ENCODE data around the gene VWF.

The VWF gene

DNA sequence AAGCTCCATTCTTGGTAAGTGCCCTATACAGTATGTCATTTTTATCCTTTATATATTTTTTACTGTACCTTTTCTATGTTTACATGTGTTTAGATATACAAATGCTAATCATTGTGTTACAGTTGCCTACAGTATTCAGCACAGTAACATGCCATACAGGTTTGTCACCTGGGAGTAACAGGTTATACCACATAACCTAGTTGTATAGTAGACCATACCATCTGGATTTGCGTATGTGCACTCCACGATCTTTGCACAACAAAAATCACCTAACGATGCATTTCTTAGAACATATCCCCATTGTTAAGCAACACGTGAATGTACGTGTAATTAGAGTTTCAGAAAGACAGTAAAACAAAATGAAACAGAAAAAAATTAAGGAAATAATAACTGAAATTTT lies 167.5 kb downstream of the VWF start:
- H3K4me3 ChIP-seq (ENCODE audit: low read length) = no peak overlapping the region
- no peaks in the 10 kb centered on the region for H3K4me1 ChIP-seq (ENCODE audit: insufficient read depth, low read length)
- no peaks in the 10 kb centered on the region for H3K36me3 ChIP-seq (ENCODE audit: insufficient read depth, low read length)
- no peaks in the 10 kb centered on the region for H3K27me3 ChIP-seq (ENCODE audit: insufficient read depth, low read length)
- no peak overlapping the region for H2AFZ ChIP-seq (ENCODE audit: low read depth, low read length)
- H3K9me3 ChIP-seq (ENCODE audit: low read length) = no peaks in the 10 kb centered on the region

DNA sequence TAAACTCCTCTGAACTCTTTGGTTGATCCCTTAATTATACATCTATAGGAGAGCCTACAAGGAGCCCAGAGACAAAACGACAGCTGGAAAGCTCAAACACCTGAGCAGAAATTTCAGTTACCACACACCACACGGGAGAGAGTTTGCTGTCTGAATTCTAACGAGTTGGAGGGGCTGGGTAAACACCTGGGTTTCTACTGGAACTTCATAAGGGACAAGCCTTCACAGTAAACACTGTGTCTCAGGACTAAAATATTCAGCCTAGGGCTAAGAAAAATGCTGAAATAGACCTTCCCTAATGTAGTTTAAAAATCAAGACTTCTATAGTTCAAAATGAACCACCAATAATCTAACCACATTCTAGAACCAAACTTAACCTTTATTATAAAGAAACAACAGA lies 169.8 kb downstream of the VWF start:
- H3K27me3 ChIP-seq (ENCODE audit: insufficient read depth, low read length) = no peaks in the 10 kb centered on the region
- no peaks in the 10 kb centered on the region for H3K4me1 ChIP-seq (ENCODE audit: insufficient read depth, low read length)
- H3K4me3 ChIP-seq (ENCODE audit: low read length) = no peak overlapping the region
- no peaks in the 10 kb centered on the region for H3K9me3 ChIP-seq (ENCODE audit: low read length)
- H2AFZ ChIP-seq (ENCODE audit: low read depth, low read length) = no peak overlapping the region
- H3K36me3 ChIP-seq (ENCODE audit: insufficient read depth, low read length) = no peaks in the 10 kb centered on the region

DNA sequence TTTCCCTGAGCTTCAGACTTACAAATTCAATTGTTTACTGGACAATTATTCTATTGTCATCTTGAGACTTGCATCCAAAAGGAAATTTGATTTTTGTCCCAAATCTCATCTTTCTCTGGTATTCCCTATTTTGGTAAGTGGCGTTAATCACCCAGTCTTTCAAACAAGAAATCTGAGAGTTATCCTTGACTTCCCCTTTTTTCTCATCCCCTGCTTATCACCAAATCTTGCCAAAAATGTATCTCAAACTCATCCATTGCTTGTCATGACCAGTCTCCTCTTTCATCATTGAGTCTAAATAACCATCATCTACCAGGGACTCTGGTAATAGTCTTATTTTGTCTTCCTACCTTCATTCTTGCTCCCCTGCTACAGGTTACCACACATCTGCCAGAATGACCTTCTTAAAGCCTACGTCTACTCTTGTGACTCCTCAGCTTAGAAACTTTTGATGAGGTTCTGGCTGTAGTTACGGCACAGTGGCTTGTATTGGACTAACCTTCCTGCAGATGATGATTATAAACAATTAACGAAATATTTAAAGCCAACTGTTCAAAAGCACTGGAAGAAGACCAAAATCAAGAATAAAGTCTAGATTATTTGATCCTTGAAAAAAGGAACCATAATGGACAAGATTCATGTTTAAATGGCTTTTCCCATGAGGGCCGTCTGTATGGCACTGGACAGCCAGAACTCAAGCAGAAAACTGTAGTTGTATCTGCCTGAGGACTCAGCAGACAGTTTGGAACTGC lies 170.5 kb downstream of the VWF start:
- no peak overlapping the region for H3K4me3 ChIP-seq (ENCODE audit: low read length)
- H3K36me3 ChIP-seq (ENCODE audit: insufficient read depth, low read length) = no peaks in the 10 kb centered on the region
- no peaks in the 10 kb centered on the region for H3K27me3 ChIP-seq (ENCODE audit: insufficient read depth, low read length)
- no peak overlapping the region for H2AFZ ChIP-seq (ENCODE audit: low read depth, low read length)
- no peaks in the 10 kb centered on the region for H3K9me3 ChIP-seq (ENCODE audit: low read length)
- no peaks in the 10 kb centered on the region for H3K4me1 ChIP-seq (ENCODE audit: insufficient read depth, low read length)

DNA sequence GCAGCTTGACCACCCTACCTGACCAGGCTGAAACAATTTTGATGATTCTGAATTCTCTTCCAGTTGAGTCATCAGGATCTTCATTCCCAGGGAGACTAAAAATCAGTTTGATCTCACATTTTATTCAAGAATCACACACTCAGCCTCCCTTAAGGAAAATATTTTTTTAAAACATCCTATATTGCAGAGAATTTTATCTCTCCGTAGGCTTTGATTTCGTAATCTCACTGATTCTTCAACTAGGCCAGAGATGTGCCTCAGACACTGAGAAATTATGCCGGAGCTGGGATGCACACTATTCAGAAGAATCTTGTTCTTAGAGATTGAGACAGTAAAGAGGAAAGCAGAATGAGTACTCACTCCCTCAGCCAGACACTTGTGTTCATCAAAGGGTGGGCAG lies 172.4 kb downstream of the VWF start:
- Histone ChIP-seq H3K27me3 (ENCODE audit: insufficient read depth, low read length) (no peaks in the 10 kb centered on the region), H3K36me3 (ENCODE audit: insufficient read depth, low read length) (no peaks in the 10 kb centered on the region)

DNA sequence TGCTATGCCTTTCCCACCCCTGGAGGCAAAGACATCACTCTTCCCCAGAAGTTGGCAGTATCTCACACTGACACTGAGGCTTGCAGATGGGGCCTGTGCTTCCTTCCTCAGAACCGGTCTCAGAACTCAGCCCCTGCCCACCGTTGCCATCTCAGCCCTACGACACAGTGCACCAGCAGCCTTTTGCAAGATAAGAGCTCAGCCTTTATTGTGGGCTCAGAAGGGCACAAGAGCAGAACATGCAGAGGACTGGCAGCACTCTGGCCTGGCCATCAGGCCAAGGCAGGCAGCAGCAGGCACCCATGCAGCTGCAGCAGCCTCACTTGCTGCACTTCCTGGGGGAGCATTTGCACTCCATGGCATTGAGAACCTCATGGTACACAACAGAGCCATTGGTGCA lies 175.8 kb downstream of the VWF start:
- Histone ChIP-seq H3K36me3 (ENCODE audit: insufficient read depth, low read length) (no peaks in the 10 kb centered on the region), H2AFZ (ENCODE audit: low read depth, low read length) (no peak overlapping the region), H3K4me3 (ENCODE audit: low read length) (no peak overlapping the region), H3K4me1 (ENCODE audit: insufficient read depth, low read length) (peaks cover 7% of the 10 kb centered on the region), H3K9me3 (ENCODE audit: low read length) (no peaks in the 10 kb centered on the region), H3K27me3 (ENCODE audit: insufficient read depth, low read length) (peaks cover 10% of the 10 kb centered on the region)

More for the DNA sequence above, 172.4 kb downstream of the VWF start:
- H2AFZ ChIP-seq (ENCODE audit: low read depth, low read length) = no peak overlapping the region
- H3K4me3 ChIP-seq (ENCODE audit: low read length) = no peak overlapping the region
- no peaks in the 10 kb centered on the region for H3K9me3 ChIP-seq (ENCODE audit: low read length)
- no peaks in the 10 kb centered on the region for H3K4me1 ChIP-seq (ENCODE audit: insufficient read depth, low read length)

DNA sequence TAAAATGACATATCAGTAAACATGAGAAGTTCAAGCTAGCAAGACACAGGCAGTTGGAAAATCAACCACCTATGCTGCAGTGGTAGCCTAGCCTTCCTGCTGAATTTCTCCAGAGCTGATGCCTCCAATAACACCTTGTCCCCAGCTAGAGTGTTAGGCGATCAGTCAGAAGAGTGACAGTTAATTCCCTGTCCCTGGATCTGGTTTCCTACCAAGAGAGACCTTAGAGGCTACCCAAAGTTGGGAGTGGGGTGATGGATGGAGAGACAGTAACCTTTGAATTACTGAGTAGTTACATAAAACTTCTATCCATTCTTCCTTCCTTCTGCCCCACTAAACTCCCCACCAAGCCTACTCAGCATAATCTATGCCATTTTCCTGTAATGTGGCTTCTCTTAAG lies 177.5 kb downstream of the VWF start:
- Histone ChIP-seq H3K27me3 (ENCODE audit: insufficient read depth, low read length) (peaks cover 10% of the 10 kb centered on the region), H3K9me3 (ENCODE audit: low read length) (no peaks in the 10 kb centered on the region), H3K36me3 (ENCODE audit: insufficient read depth, low read length) (no peaks in the 10 kb centered on the region), H2AFZ (ENCODE audit: low read depth, low read length) (no peak overlapping the region), H3K4me3 (ENCODE audit: low read length) (no peak overlapping the region), H3K4me1 (ENCODE audit: insufficient read depth, low read length) (peaks cover 7% of the 10 kb centered on the region)

DNA sequence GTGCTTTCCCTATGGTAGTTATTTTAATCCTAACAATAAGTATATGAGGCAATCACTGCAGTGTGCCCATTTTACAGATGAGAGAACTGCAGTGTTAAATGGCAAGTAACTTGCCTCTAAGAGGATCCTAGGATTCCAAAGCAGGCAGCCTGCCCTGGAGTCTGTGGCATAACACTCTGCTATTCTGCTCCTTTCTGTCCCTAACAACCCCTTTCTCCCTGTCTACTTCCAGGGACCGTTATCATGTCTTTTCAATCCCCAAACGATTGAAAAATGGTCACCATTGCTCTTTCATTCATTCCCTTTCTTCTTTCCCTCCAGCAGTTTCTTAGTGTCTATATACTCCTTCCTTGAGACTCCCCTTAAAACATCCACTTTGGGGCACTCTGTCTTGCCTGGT lies 178.1 kb downstream of the VWF start:
- H3K27me3 ChIP-seq (ENCODE audit: insufficient read depth, low read length) = peaks cover 10% of the 10 kb centered on the region
- H3K36me3 ChIP-seq (ENCODE audit: insufficient read depth, low read length) = no peaks in the 10 kb centered on the region
- H3K9me3 ChIP-seq (ENCODE audit: low read length) = no peaks in the 10 kb centered on the region
- peaks cover 7% of the 10 kb centered on the region for H3K4me1 ChIP-seq (ENCODE audit: insufficient read depth, low read length)
- H3K4me3 ChIP-seq (ENCODE audit: low read length) = no peak overlapping the region
- no peak overlapping the region for H2AFZ ChIP-seq (ENCODE audit: low read depth, low read length)

DNA sequence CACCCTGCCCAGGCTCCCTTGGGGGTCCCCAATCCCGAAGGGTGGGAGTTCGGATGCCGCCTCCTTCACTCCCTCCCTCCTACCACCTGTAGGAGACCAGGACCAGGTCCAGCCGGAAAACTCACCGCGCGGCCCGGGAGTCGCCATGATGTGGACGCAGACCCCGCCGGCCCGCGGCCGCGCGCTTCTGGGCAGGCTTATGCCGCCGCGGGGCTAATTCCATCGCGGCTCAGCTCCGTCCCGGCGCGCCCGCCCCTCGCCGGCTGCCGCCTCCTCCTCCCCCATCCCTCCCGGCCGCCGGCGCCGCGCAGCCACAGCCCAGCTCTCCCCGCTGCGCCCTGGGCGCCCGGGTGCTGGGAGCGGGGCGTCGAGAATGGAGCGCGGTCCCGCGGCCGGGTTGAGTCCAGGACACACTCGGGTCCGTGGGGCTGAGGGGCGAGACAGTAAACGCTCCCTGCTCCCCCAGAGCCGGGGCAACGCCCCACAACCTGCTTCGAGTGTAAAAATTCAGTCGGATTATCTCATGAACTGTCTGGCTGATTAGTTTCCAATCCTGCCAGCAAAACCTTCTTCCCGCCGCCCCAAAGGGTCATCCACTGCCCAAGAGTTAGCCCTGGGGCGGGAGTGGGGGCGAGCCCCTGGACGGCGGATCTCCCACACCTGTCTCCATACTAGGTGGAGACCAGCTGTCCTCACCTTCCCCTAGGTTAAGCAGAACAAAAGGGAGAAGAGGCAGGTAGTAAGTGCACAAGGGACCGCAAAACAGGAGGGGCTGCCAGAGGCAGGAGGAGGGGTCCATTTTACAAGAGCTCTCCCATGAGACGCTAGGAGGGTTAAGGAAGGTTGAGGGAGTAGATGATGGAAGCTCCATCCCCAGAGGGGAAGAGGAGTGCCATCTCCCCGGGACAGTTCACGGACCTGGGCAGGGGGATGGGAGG lies 179.1 kb downstream of the VWF start, which contains the start of gene ANO2:
Gene ANO2, minus strand, starts transcription at position 189 of the 938 bp plus-strand sequence. Its CDS starts 42 bp downstream, at position 147.
- H3K4me3 ChIP-seq (ENCODE audit: low read length) = peak within 1 kb of the TSS; percentile 53
- H3K27me3 ChIP-seq (ENCODE audit: insufficient read depth, low read length) = peaks cover 10% of the 10 kb centered on the region
- peaks cover 2% of the 10 kb centered on the region for H3K9me3 ChIP-seq (ENCODE audit: low read length)
- H2AFZ ChIP-seq (ENCODE audit: low read depth, low read length) = peak within 1 kb of the TSS; percentile 84
- peaks cover 10% of the 10 kb centered on the region for H3K4me1 ChIP-seq (ENCODE audit: insufficient read depth, low read length)
- no peaks in the 10 kb centered on the region for H3K36me3 ChIP-seq (ENCODE audit: insufficient read depth, low read length)

DNA sequence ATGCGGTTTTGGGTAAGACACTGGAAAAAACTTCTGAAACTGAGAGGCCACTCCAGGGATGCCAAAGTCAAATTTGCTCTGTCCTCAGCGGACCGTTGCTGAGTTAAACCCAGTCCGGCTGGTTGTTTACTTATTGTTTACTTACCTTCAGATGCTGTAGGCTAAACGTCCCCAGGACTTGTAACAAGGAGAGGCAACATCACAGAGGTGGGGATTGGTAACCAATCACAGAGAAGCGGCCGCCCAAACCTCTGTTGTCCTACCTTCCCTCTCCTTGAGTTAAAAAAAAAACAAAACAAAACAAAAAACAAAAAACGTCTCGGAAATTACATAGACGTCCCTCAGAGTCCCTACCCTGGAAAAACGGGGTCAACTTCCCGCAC lies 179.8 kb downstream of the VWF start:
- Histone ChIP-seq H3K4me3 (ENCODE audit: low read length) (peak overlapping the region; percentile 53), H3K36me3 (ENCODE audit: insufficient read depth, low read length) (no peaks in the 10 kb centered on the region), H2AFZ (ENCODE audit: low read depth, low read length) (peak overlapping the region; percentile 84), H3K4me1 (ENCODE audit: insufficient read depth, low read length) (peaks cover 10% of the 10 kb centered on the region), H3K27me3 (ENCODE audit: insufficient read depth, low read length) (peaks cover 10% of the 10 kb centered on the region), H3K9me3 (ENCODE audit: low read length) (peaks cover 4% of the 10 kb centered on the region)

DNA sequence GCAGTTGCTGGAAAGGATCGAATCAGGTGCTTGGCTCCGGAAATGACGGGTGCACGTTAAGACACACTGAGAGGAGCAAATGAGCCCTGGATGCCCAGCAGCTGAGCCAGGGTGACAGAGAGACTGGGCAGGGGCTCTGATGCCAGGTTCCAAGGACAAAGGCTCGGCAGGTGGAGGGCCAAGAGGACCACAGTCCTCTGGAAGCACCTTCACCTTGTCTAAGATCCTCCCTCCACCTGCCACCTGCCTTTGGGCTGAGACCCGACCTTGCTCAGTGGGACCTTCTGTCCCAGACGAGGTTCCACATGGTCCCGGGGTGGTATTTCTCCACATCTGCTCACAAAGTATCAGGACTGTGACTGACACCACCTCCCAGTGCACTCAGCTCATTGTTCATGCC lies 180.4 kb downstream of the VWF start:
- Histone ChIP-seq H3K4me1 (ENCODE audit: insufficient read depth, low read length) (peaks cover 10% of the 10 kb centered on the region), H3K4me3 (ENCODE audit: low read length) (peak overlapping the region; percentile 53), H3K36me3 (ENCODE audit: insufficient read depth, low read length) (no peaks in the 10 kb centered on the region), H2AFZ (ENCODE audit: low read depth, low read length) (no peak overlapping the region), H3K9me3 (ENCODE audit: low read length) (peaks cover 5% of the 10 kb centered on the region), H3K27me3 (ENCODE audit: insufficient read depth, low read length) (peaks cover 10% of the 10 kb centered on the region)

DNA sequence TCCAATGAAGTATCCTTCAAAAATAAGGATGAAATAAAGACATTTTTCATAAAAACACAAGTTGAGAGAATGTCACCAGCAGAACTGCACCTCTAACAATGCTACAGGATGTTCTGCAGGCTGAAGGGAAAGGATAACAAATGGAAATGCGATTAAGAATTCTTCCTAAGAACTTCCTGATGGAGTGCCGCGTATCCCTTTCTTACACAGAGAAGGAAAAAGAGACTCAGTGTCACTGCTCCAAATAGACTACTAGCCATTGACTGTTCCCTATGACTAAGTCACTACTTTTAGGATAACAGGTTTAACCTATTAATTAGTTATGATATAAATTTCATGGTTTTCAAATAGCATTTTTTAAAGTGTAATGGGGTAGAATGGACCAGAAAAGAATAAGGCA lies 182.6 kb downstream of the VWF start:
- Histone ChIP-seq H2AFZ (ENCODE audit: low read depth, low read length) (no peak overlapping the region), H3K36me3 (ENCODE audit: insufficient read depth, low read length) (no peaks in the 10 kb centered on the region), H3K27me3 (ENCODE audit: insufficient read depth, low read length) (peaks cover 10% of the 10 kb centered on the region), H3K4me3 (ENCODE audit: low read length) (no peak overlapping the region), H3K4me1 (ENCODE audit: insufficient read depth, low read length) (peaks cover 10% of the 10 kb centered on the region), H3K9me3 (ENCODE audit: low read length) (peaks cover 5% of the 10 kb centered on the region)

DNA sequence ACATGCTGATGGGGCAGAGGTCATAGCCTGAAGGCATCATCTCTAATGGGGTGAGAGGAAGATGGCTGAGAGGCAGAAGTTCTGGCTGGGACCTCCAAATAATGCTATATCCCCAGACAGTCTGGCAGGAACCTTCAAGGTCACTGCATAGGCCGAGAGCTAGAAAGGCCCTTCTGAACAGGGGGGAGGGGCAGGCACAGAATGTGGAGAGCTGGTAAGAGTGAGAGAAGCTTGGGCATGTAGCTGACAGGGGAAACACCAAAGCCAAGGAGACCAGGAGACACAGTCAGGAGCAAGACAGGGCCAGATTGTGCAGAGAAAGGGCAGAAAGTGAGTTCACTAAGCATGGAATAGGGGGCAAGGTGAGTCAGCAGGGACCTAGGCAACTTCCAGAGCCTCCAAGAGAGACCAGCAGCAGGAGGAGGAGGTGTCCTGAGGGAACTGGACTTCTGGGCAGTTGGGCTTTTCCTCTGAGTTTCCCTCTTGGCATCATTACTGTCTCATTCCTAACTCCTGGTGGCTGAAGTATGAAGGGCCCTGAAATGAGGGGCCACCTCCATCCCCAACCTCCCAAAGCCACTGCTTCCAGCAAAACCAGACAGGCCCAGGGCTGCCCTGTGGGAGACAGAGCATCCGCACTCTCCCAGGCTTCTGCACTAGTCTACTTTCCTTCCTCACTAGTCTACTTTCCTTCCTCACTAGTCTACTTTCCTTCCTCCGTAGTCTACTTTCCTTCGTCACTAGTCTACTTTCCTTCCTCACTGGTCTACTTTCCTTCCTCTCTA lies 196.5 kb downstream of the VWF start:
- Histone ChIP-seq H3K9me3 (ENCODE audit: low read length) (peaks cover 2% of the 10 kb centered on the region), H3K27me3 (ENCODE audit: insufficient read depth, low read length) (no peaks in the 10 kb centered on the region), H3K4me1 (ENCODE audit: insufficient read depth, low read length) (peaks cover 14% of the 10 kb centered on the region), H2AFZ (ENCODE audit: low read depth, low read length) (no peak overlapping the region), H3K36me3 (ENCODE audit: insufficient read depth, low read length) (no peaks in the 10 kb centered on the region), H3K4me3 (ENCODE audit: low read length) (no peak overlapping the region)

DNA sequence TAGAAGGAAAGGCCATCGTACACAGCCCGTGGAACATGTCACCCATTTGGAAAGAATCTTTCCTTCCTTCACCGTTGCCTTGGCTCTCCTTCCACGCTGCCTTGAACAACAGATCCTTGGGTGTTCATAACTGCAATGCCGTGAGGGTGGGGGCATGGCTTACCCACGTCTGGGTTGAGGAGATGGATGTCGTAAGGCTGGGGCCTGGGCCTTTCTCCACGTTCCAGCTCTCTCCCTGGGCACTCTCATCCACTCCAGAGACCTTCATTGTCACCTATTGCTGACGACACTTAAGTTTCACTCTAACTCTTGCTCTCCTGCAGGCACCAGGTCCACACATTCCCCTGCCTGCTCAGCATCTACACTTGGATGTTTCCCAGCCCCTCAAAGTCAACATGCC lies 198.8 kb downstream of the VWF start:
- Histone ChIP-seq H3K4me3 (ENCODE audit: low read length) (no peak overlapping the region), H3K36me3 (ENCODE audit: insufficient read depth, low read length) (no peaks in the 10 kb centered on the region), H3K4me1 (ENCODE audit: insufficient read depth, low read length) (peaks cover 14% of the 10 kb centered on the region), H3K9me3 (ENCODE audit: low read length) (peaks cover 2% of the 10 kb centered on the region), H3K27me3 (ENCODE audit: insufficient read depth, low read length) (no peaks in the 10 kb centered on the region), H2AFZ (ENCODE audit: low read depth, low read length) (no peak overlapping the region)

Measured in neuron (in vitro differentiated cells).